ENCODE measurements around the gene NAA15. TPM values are rescaled to one million over a fixed set of nuclear protein-coding genes. Genes with fewer than 3 reads are reported as not detected.
"Not testable (repeated sequence)": the region's sequence is repeated elsewhere in the genome, so short reads cannot be mapped to it uniquely, and the experiment has no call there.

The NAA15 gene
- total RNA-seq, 1 experiment from 2014 or later = 80.6 TPM

GRCh38 chr4:139311909-139312308, 10.6 kb downstream of the NAA15 start:
- intact Hi-C loops (cut with micrococcal nuclease) = no loop called here
- Mint-ChIP-seq H3K27me3 (ENCODE audit: insufficient read depth, unreplicated experiment) (no peaks in the 10 kb centered on the region), H3K36me3 (ENCODE audit: insufficient read depth, unreplicated experiment) (peaks cover 13% of the 10 kb centered on the region), H3K9me3 (ENCODE audit: unreplicated experiment) (no peaks in the 10 kb centered on the region), H3K4me3 (ENCODE audit: unreplicated experiment) (no peak overlapping the region), H3K27ac (ENCODE audit: low read depth, unreplicated experiment) (peak overlapping the region; percentile 81), H3K4me1 (ENCODE audit: insufficient read depth, unreplicated experiment) (peaks cover 38% of the 10 kb centered on the region)
- no peak for DNase-seq (ENCODE audit: unreplicated experiment)
- ChIA-PET CTCF (interaction anchor here (0.9 to 1.8 kb wide), 3 partner anchors 9 to 85 kb away, joined by 3 to 4 read pairs (median 3); no protein-coding TSS in a partner anchor), POLR2A (interaction anchor here (0.8 to 3.9 kb wide), 7 partner anchors 10 to 296 kb away, joined by 3 to 56 read pairs (median 4); partner anchors contain the start of genes ELF2, NAA15 and NDUFC1)
- no TSS peak for BruUV-seq (replicated peaks)
- no peak for TF ChIP-seq CTCF (IDR thresholded peaks at IDR 0.05; ENCODE audit: unreplicated experiment)

- ChIA-PET CTCF (interaction anchor here (1.5 to 1.8 kb wide), 2 partner anchors 16 to 86 kb away, joined by 3 to 4 read pairs; no protein-coding TSS in a partner anchor), POLR2A (interaction anchor here (0.7 to 3.9 kb wide), 5 partner anchors 11 to 136 kb away, joined by 4 to 56 read pairs (median 18); partner anchors contain the start of genes ELF2, NAA15 and NDUFC1)
These were observed 11.4 kb downstream of the NAA15 start for GRCh38 chr4:139312552-139313332.

GRCh38 chr4:139313414-139313813, 12.1 kb downstream of the NAA15 start:
- POLR2A ChIA-PET = interaction anchor here (0.7 to 3.3 kb wide), 3 partner anchors 12 to 47 kb away, joined by 4 to 56 read pairs (median 18); partner anchors contain the start of genes NAA15 and NDUFC1
- peak overlapping the region; percentile 81 for H3K27ac Mint-ChIP-seq (ENCODE audit: low read depth, unreplicated experiment)

More at GRCh38 chr4:139312552-139313332, 11.4 kb downstream of the NAA15 start:
- no peaks in the 10 kb centered on the region for H3K9me3 Mint-ChIP-seq (ENCODE audit: unreplicated experiment)
- no peak for TF ChIP-seq CTCF (IDR thresholded peaks at IDR 0.05; ENCODE audit: unreplicated experiment)
- intact Hi-C loops (cut with micrococcal nuclease) = no loop called here
- DNase-seq (ENCODE audit: unreplicated experiment) = no peak
- BruUV-seq (replicated peaks) = no TSS peak
- H3K27ac Mint-ChIP-seq (ENCODE audit: low read depth, unreplicated experiment) = peak overlapping the region; percentile 81
- H3K4me3 Mint-ChIP-seq (ENCODE audit: unreplicated experiment) = no peak overlapping the region
- H3K4me1 Mint-ChIP-seq (ENCODE audit: insufficient read depth, unreplicated experiment) = peaks cover 40% of the 10 kb centered on the region
- peaks cover 19% of the 10 kb centered on the region for H3K36me3 Mint-ChIP-seq (ENCODE audit: insufficient read depth, unreplicated experiment)
- no peaks in the 10 kb centered on the region for H3K27me3 Mint-ChIP-seq (ENCODE audit: insufficient read depth, unreplicated experiment)

GRCh38 chr4:139314047-139314800, 12.9 kb downstream of the NAA15 start:
- no peak overlapping the region for H3K4me3 Mint-ChIP-seq (ENCODE audit: unreplicated experiment)
- H3K4me1 Mint-ChIP-seq (ENCODE audit: insufficient read depth, unreplicated experiment) = peaks cover 40% of the 10 kb centered on the region
- intact Hi-C loops (cut with micrococcal nuclease) = no loop called here
- no TSS peak for BruUV-seq (replicated peaks)
- CTCF ChIA-PET = interaction anchor here (0.6 to 1.6 kb wide), 3 partner anchors 18 to 204 kb away, joined by 3 to 5 read pairs (median 3); no protein-coding TSS in a partner anchor
- H3K9me3 Mint-ChIP-seq (ENCODE audit: unreplicated experiment) = no peaks in the 10 kb centered on the region
- peak overlapping the region; percentile 87 for H3K27ac Mint-ChIP-seq (ENCODE audit: low read depth, unreplicated experiment)
- no peak for DNase-seq (ENCODE audit: unreplicated experiment)
- H3K36me3 Mint-ChIP-seq (ENCODE audit: insufficient read depth, unreplicated experiment) = peaks cover 19% of the 10 kb centered on the region
- no peak for TF ChIP-seq CTCF (IDR thresholded peaks at IDR 0.05; ENCODE audit: unreplicated experiment)
- no peaks in the 10 kb centered on the region for H3K27me3 Mint-ChIP-seq (ENCODE audit: insufficient read depth, unreplicated experiment)
- POLR2A ChIA-PET = interaction anchor here (2.1 kb wide), 1 partner anchor 12 kb away, joined by 34 read pairs; the partner anchor contains the start of genes NAA15 and NDUFC1

More at GRCh38 chr4:139313414-139313813, 12.1 kb downstream of the NAA15 start:
- DNase-seq (ENCODE audit: unreplicated experiment); H3K9me3 Mint-ChIP-seq (ENCODE audit: unreplicated experiment); H3K27me3 Mint-ChIP-seq (ENCODE audit: insufficient read depth, unreplicated experiment); intact Hi-C loops (cut with micrococcal nuclease); BruUV-seq (replicated peaks); CTCF ChIA-PET; H3K4me3 Mint-ChIP-seq (ENCODE audit: unreplicated experiment): not testable (repeated sequence)
- Mint-ChIP-seq H3K4me1 (ENCODE audit: insufficient read depth, unreplicated experiment) (peaks cover 40% of the 10 kb centered on the region), H3K36me3 (ENCODE audit: insufficient read depth, unreplicated experiment) (peaks cover 19% of the 10 kb centered on the region)
